ENCODE results near the gene KCTD15. TPM values are rescaled to one million over a fixed set of nuclear protein-coding genes. Genes with fewer than 3 reads are reported as not detected.

Gene KCTD15
- total and polyA plus RNA-seq, 5 donors from 2014 or later = 0.28 to 1.3 (median 0.72) TPM; not detected in 1

DNA sequence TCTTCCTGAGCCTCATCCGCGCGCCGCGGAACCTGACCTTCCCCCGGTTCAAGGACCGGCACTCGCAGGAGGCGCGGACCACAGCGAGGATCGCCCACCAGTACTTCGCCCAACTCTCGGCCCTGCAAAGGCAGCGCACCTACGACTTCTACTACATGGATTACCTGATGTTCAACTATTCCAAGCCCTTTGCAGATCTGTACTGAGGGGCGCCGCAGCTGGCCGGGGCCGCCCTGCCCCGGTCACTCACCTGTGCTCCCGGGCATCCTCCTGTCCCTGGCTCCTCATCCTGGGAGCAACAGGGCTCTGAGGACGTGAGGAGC, 23.9 kb upstream of the KCTD15 start:
- H3K27ac Mint-ChIP-seq = no peak overlapping the region
- no peaks in the 10 kb centered on the region for H3K9me3 ChIP-seq (ENCODE audit: control insufficient read depth in 2 of 2, low read length in 2 of 2)
- H3K36me3 ChIP-seq (ENCODE audit: control insufficient read depth, insufficient read depth, low read length) = no peaks in the 10 kb centered on the region
- no peak overlapping the region for H3K27ac ChIP-seq (ENCODE audit: insufficient read depth, low read length, poor library complexity, severe bottlenecking)
- DNase-seq (no peak), ATAC-seq (ENCODE audit: low read depth in 2 of 2) (no peak)
- H3K4me3 Mint-ChIP-seq = no peak overlapping the region
- no peaks in the 10 kb centered on the region for H3K4me1 ChIP-seq (ENCODE audit: control insufficient read depth, insufficient read depth, low read length, poor library complexity, severe bottlenecking)
- no peaks in the 10 kb centered on the region for H3K4me1 Mint-ChIP-seq
- H3K9me3 Mint-ChIP-seq = no peaks in the 10 kb centered on the region
- no peaks in the 10 kb centered on the region for H3K27me3 ChIP-seq (ENCODE audit: control insufficient read depth, insufficient read depth, low read length)
- H3K36me3 Mint-ChIP-seq = no peaks in the 10 kb centered on the region
- H3K27me3 Mint-ChIP-seq = no peaks in the 10 kb centered on the region
- no peak overlapping the region for H3K4me3 ChIP-seq (ENCODE audit: low read depth, low read length)

DNA sequence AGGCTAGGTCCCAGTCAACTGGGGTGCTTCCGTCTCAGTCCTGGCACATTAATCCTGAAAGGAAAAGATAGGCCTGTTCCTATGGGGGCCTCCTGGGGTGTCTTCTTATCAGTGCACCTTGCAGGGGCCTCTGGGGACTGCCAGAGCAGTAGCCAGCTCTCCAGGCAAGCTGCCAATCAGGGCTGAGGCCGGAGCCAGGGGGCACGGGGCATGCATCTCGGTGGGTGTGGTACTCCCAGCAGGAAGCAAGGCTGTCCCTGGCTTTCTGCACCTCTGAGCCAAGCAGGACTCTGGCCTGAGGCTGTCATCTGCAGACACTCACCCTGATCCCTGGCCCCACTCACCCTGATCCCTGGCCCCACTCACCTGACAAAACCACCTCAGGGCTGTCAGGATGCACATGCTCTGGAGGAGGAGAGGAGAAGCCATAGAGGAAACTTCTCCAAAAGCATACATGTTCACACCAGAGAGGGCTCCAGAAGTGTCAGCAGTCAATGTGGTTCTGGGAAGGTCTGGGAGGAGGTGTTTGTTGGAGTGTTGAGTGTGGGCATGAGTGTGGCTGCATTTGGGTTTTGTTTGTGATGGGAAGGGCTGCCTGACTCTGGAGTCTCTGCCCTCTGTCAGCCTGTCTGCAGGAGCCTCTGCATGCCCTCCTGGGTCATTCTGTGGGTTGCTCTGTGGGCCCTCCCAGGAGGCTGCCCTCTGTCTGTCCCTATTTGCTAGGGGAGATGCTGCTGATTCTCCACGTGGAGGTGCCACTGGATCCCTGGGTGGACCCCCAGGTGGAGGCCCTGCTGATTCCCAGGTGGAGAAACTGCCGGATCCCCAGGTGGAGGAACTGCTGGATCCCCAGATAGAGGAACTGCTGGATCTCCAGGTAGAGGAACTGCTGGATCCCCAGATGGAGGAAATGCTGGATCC, 22.7 kb upstream of the KCTD15 start:
- no peaks in the 10 kb centered on the region for H3K36me3 Mint-ChIP-seq
- H3K9me3 ChIP-seq (ENCODE audit: control insufficient read depth in 2 of 2, low read length in 2 of 2) = no peaks in the 10 kb centered on the region
- H3K4me3 Mint-ChIP-seq = no peak overlapping the region
- no peak overlapping the region for H3K4me3 ChIP-seq (ENCODE audit: low read depth, low read length)
- H3K36me3 ChIP-seq (ENCODE audit: control insufficient read depth, insufficient read depth, low read length) = no peaks in the 10 kb centered on the region
- no peak overlapping the region for H3K27ac Mint-ChIP-seq
- no peaks in the 10 kb centered on the region for H3K4me1 ChIP-seq (ENCODE audit: control insufficient read depth, insufficient read depth, low read length, poor library complexity, severe bottlenecking)
- DNase-seq (no peak), ATAC-seq (ENCODE audit: low read depth in 2 of 2) (no peak)
- H3K27me3 Mint-ChIP-seq = peaks cover 7% of the 10 kb centered on the region
- peaks cover 2% of the 10 kb centered on the region for H3K27me3 ChIP-seq (ENCODE audit: control insufficient read depth, insufficient read depth, low read length)
- H3K9me3 Mint-ChIP-seq = no peaks in the 10 kb centered on the region
- no peak overlapping the region for H3K27ac ChIP-seq (ENCODE audit: insufficient read depth, low read length, poor library complexity, severe bottlenecking)
- peaks cover 0 to 4% (median 1%) of the 10 kb centered on the region in 4 donors for H3K4me1 Mint-ChIP-seq

DNA sequence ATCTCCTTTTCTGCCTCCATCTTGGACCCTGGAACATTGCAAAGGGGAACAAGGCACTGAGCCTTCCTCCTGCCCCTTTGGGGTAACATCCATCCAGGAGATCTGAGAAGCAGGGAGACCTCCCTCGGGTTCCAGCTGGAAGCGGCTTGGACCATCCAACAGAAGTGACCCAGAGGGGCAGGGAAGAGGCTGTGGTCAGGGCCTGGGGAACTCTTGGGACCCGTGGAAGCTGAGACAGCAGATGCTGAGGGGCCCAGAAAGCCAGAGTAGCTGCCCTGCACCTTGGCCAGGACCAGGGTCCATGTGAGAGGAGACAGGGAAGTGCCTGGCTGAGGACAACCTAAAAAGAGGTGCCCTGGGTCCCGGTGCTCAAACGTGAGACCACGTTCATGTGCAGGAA, 21.9 kb upstream of the KCTD15 start:
- Histone ChIP-seq H3K4me3 (ENCODE audit: low read depth, low read length) (no peak overlapping the region), H3K27ac (ENCODE audit: insufficient read depth, low read length, poor library complexity, severe bottlenecking) (no peak overlapping the region), H3K36me3 (ENCODE audit: control insufficient read depth, insufficient read depth, low read length) (no peaks in the 10 kb centered on the region), H3K4me1 (ENCODE audit: control insufficient read depth, insufficient read depth, low read length, poor library complexity, severe bottlenecking) (no peaks in the 10 kb centered on the region), H3K27me3 (ENCODE audit: control insufficient read depth, insufficient read depth, low read length) (peaks cover 2% of the 10 kb centered on the region), H3K9me3 (ENCODE audit: control insufficient read depth in 2 of 2, low read length in 2 of 2) (no peaks in the 10 kb centered on the region)
- DNase-seq = no peak
- Mint-ChIP-seq H3K9me3 (no peaks in the 10 kb centered on the region), H3K27ac (no peak overlapping the region), H3K4me3 (peak overlapping the region in 1 of 4 donors; percentile 47), H3K27me3 (peaks cover 13% of the 10 kb centered on the region), H3K36me3 (no peaks in the 10 kb centered on the region), H3K4me1 (peaks cover 0 to 7% (median 1%) of the 10 kb centered on the region in 4 donors)
- no peak for ATAC-seq (ENCODE audit: low read depth in 2 of 2)

DNA sequence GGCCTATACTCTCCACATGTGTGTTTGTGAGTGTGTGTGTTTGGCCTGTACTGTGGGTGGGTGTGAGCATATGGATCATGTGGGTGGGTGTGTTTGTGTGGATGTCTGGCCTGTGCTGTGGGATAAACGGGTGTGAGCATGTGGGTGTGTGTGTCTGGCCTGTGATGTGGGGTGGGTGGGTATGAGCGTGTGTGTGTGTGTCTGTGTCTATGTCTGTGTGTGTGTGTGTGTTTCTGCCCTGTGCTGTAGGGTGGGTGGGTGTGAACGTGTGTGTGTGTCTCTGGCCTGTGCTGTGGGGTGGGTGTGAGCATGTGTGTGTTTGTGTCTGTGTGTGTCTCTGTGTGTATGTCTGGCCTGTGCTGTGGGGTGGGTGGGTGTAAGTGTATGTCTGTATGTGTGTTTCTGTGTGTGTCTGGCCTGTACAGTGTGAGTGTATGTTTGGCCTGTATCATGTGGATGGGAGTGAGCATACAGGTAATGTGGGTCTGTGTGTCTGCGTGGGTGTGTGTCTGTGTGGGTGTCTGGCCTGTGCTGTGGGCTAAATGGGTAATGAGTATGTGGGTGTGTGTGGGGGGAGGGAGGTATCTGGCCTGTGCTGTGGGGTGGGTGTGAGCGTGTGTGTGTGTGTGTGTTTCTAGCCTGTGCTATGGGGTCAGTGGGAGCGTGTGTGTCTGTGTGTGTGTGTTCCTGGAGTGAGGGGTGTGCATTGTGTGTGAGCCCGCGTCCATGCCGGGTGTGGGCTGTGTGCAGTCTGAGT, 20.8 kb upstream of the KCTD15 start:
- Histone ChIP-seq H3K4me3 (ENCODE audit: low read depth, low read length) (no peak overlapping the region), H3K4me1 (ENCODE audit: control insufficient read depth, insufficient read depth, low read length, poor library complexity, severe bottlenecking) (no peaks in the 10 kb centered on the region), H3K27me3 (ENCODE audit: control insufficient read depth, insufficient read depth, low read length) (peaks cover 2% of the 10 kb centered on the region), H3K9me3 (ENCODE audit: control insufficient read depth in 2 of 2, low read length in 2 of 2) (no peaks in the 10 kb centered on the region), H3K36me3 (ENCODE audit: control insufficient read depth, insufficient read depth, low read length) (no peaks in the 10 kb centered on the region), H3K27ac (ENCODE audit: insufficient read depth, low read length, poor library complexity, severe bottlenecking) (no peak overlapping the region)
- H3K9me3 Mint-ChIP-seq = no peaks in the 10 kb centered on the region
- DNase-seq = no peak
- H3K4me1 Mint-ChIP-seq = peaks cover 0 to 7% (median 1%) of the 10 kb centered on the region in 4 donors
- peaks cover 13% of the 10 kb centered on the region for H3K27me3 Mint-ChIP-seq
- no peaks in the 10 kb centered on the region for H3K36me3 Mint-ChIP-seq
- H3K27ac Mint-ChIP-seq = no peak overlapping the region
- ATAC-seq (ENCODE audit: low read depth in 2 of 2) = no peak
- no peak overlapping the region for H3K4me3 Mint-ChIP-seq

DNA sequence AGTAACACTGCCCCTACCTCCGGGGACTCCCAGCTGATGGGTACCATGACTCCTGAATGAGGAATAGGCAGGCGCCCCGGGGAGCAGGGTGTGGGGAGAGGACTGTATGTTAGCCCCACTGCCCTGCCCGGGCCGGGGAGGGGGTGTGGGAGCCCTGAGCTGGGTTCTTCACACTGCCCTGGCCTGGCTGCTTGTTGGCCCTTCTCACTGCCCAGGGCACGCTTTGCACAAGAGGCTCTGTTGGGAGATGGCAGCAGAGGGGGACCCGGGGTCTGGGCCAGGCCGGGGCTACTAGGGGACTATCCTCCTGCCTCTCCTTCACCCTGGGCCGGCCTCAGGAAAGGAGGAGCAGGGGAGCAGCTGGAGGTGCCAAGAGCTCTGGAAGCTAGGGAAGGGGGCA, 19.3 kb upstream of the KCTD15 start:
- Histone ChIP-seq H3K4me3 (ENCODE audit: low read depth, low read length) (no peak overlapping the region), H3K9me3 (ENCODE audit: control insufficient read depth in 2 of 2, low read length in 2 of 2) (no peaks in the 10 kb centered on the region), H3K36me3 (ENCODE audit: control insufficient read depth, insufficient read depth, low read length) (no peaks in the 10 kb centered on the region), H3K27me3 (ENCODE audit: control insufficient read depth, insufficient read depth, low read length) (peaks cover 2% of the 10 kb centered on the region), H3K4me1 (ENCODE audit: control insufficient read depth, insufficient read depth, low read length, poor library complexity, severe bottlenecking) (no peaks in the 10 kb centered on the region), H3K27ac (ENCODE audit: insufficient read depth, low read length, poor library complexity, severe bottlenecking) (no peak overlapping the region)
- ATAC-seq (ENCODE audit: low read depth in 2 of 2) (no peak), DNase-seq (no peak)
- H3K4me3 Mint-ChIP-seq = no peak overlapping the region
- H3K9me3 Mint-ChIP-seq = peaks cover 0 to 3% (median 0%) of the 10 kb centered on the region in 7 donors
- no peaks in the 10 kb centered on the region for H3K36me3 Mint-ChIP-seq
- H3K27ac Mint-ChIP-seq = no peak overlapping the region
- H3K4me1 Mint-ChIP-seq = peaks cover 0 to 7% (median 1%) of the 10 kb centered on the region in 4 donors
- H3K27me3 Mint-ChIP-seq = peaks cover 13% of the 10 kb centered on the region

DNA sequence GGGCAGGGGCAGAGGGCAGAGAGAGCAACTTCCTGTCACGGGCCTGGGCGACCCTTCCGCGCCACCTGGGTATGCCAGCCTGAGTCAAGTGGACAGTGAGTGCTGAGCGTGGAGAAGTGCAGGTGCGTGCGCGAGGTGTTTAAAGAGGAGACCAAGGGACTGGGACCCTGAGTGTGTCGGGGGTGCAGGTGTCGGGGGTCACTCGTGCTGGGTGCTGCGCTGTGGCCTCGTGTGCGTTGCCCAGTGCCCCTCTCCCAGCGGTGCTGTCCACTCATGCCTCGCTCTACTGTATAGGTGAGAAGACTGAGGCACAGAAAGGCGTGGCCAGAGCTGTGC, 18.9 kb upstream of the KCTD15 start:
- no peaks in the 10 kb centered on the region for H3K4me1 ChIP-seq (ENCODE audit: control insufficient read depth, insufficient read depth, low read length, poor library complexity, severe bottlenecking)
- Mint-ChIP-seq H3K9me3 (peaks cover 0 to 3% (median 0%) of the 10 kb centered on the region in 7 donors), H3K4me3 (no peak overlapping the region), H3K27ac (no peak overlapping the region), H3K36me3 (no peaks in the 10 kb centered on the region), H3K4me1 (peaks cover 0 to 7% (median 1%) of the 10 kb centered on the region in 4 donors), H3K27me3 (peaks cover 13% of the 10 kb centered on the region)
- H3K36me3 ChIP-seq (ENCODE audit: control insufficient read depth, insufficient read depth, low read length) = no peaks in the 10 kb centered on the region
- DNase-seq (no peak), ATAC-seq (ENCODE audit: low read depth in 2 of 2) (no peak)
- H3K4me3 ChIP-seq (ENCODE audit: low read depth, low read length) = no peak overlapping the region
- no peak overlapping the region for H3K27ac ChIP-seq (ENCODE audit: insufficient read depth, low read length, poor library complexity, severe bottlenecking)
- peaks cover 2% of the 10 kb centered on the region for H3K27me3 ChIP-seq (ENCODE audit: control insufficient read depth, insufficient read depth, low read length)
- H3K9me3 ChIP-seq (ENCODE audit: control insufficient read depth in 2 of 2, low read length in 2 of 2) = no peaks in the 10 kb centered on the region

DNA sequence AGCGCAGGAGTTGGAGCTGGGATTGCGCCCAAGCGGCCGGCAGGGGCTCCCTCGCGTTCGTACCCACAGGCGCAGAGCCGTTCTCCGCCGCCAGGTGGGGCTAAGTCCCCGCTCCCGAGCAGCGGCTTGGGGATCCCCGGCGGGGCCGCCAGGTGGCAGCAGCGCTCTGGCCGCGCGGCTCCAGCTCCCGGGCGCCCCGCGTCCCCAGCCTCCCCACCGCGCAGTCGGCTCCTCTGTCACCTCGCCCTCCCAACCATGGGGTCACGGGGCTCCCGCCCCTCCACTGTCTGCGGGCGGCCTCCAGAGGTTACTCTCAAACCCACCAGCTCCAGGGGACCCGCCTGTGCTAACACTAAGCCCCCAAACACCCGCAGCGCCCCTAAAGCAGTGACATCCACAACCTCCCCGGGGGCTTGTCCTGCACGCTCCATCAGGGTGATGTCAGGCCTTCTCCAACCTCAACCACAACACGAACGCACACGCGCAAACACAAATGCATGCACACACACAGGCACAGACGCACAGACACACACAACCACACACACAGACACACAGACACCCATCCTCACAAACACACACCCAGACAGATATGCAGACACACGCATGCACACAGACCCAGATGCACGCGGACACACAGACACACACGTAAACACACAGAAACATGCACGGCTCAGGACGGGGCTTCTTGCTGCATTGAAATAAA, 18.4 kb upstream of the KCTD15 start:
- H3K27ac Mint-ChIP-seq = peak overlapping the region in 1 of 3 donors; percentile 52
- Histone ChIP-seq H3K27me3 (ENCODE audit: control insufficient read depth, insufficient read depth, low read length) (peaks cover 2% of the 10 kb centered on the region), H3K4me1 (ENCODE audit: control insufficient read depth, insufficient read depth, low read length, poor library complexity, severe bottlenecking) (no peaks in the 10 kb centered on the region), H3K27ac (ENCODE audit: insufficient read depth, low read length, poor library complexity, severe bottlenecking) (no peak overlapping the region), H3K36me3 (ENCODE audit: control insufficient read depth, insufficient read depth, low read length) (no peaks in the 10 kb centered on the region), H3K4me3 (ENCODE audit: low read depth, low read length) (no peak overlapping the region), H3K9me3 (ENCODE audit: control insufficient read depth in 2 of 2, low read length in 2 of 2) (no peaks in the 10 kb centered on the region)
- H3K4me1 Mint-ChIP-seq = peaks cover 0 to 7% (median 1%) of the 10 kb centered on the region in 4 donors
- DNase-seq (peak; percentile 62 to 82 (median 75)), ATAC-seq (ENCODE audit: low read depth in 2 of 2) (peak; percentile 90 to 93)
- peaks cover 0 to 3% (median 0%) of the 10 kb centered on the region in 7 donors for H3K9me3 Mint-ChIP-seq
- H3K27me3 Mint-ChIP-seq = peaks cover 13% of the 10 kb centered on the region
- no peak overlapping the region for H3K4me3 Mint-ChIP-seq
- no peaks in the 10 kb centered on the region for H3K36me3 Mint-ChIP-seq

Data from CD4-positive, CD25-positive, alpha-beta regulatory T cell (primary cell).